Activated CD4-positive, alpha-beta T cell treated with anti-CD3 and anti-CD28 coated beads, Interleukin-2, amount 10 ng/mL, durations not matched to agents 24 days and 14 days (primary cell): ENCODE data around the gene CCDC6. TPM values are rescaled to one million over a fixed set of nuclear protein-coding genes. Genes with fewer than 3 reads are reported as not detected.

Experiments
- DNase-seq: peaks from one replicate; pipeline ENCODE4 v3.0.0; 2022
- H3K27ac Mint-ChIP-seq: one replicate; pipeline ENCODE4 v1.8.0; 2022; ENCODE audit warnings: mild to moderate bottlenecking, mixed read lengths
- H3K27me3 Mint-ChIP-seq: one replicate; pipeline ENCODE4 v1.8.0; 2022; ENCODE audit warnings: mixed read lengths
- H3K36me3 Mint-ChIP-seq: one replicate; pipeline ENCODE4 v1.8.0; 2022; ENCODE audit warnings: low read depth, mild to moderate bottlenecking, mixed read lengths
- H3K4me1 Mint-ChIP-seq: one replicate; pipeline ENCODE4 v1.8.0; 2021; ENCODE audit warnings: mixed read lengths
- H3K4me3 Mint-ChIP-seq: one replicate; pipeline ENCODE4 v1.8.0; 2022; ENCODE audit warnings: mild to moderate bottlenecking, moderate library complexity, mixed read lengths
- H3K9me3 Mint-ChIP-seq: one replicate; pipeline ENCODE4 v1.8.0; 2021; ENCODE audit warnings: mixed read lengths
- intact Hi-C: fragments of 100-400 bp; cut with micrococcal nuclease; formaldehyde crosslinking; loops from one replicate; pipeline ENCODE4 v1.15.1; 2023
- total RNA-seq: library from RNA; stranded (reverse); gene quantifications from 2 replicates; pipeline ENCODE4 v1.2.3, GENCODE V29; 2022

Gene CCDC6
- total RNA-seq, 1 donor from 2014 or later: 85.1 TPM

- no peak overlapping the region for H3K4me3 Mint-ChIP-seq
- H3K9me3 Mint-ChIP-seq: no peaks in the 10 kb centered on the region
- no peaks in the 10 kb centered on the region for H3K27me3 Mint-ChIP-seq
- peaks cover 44% of the 10 kb centered on the region for H3K36me3 Mint-ChIP-seq
- DNase-seq: no peak
- intact Hi-C loops: loop anchor here (10.0 kb wide), 1 partner anchor 333 kb away; no protein-coding TSS in a partner anchor
- H3K4me1 Mint-ChIP-seq: peaks cover 61% of the 10 kb centered on the region
- peak overlapping the region; percentile 6 for H3K27ac Mint-ChIP-seq
Measured at GRCh38 chr10:59901470-59901869, 4.9 kb downstream of the CCDC6 start.

GRCh38 chr10:59900048-59900727 is 6.2 kb downstream of the CCDC6 start:
- no peak overlapping the region for H3K4me3 Mint-ChIP-seq
- H3K36me3 Mint-ChIP-seq: peaks cover 41% of the 10 kb centered on the region
- peak overlapping the region; percentile 31 for H3K27ac Mint-ChIP-seq
- no peaks in the 10 kb centered on the region for H3K27me3 Mint-ChIP-seq
- intact Hi-C loops: loop anchor here (10.0 kb wide), 1 partner anchor 335 kb away; no protein-coding TSS in a partner anchor
- no peak for DNase-seq
- H3K4me1 Mint-ChIP-seq: peaks cover 59% of the 10 kb centered on the region
- H3K9me3 Mint-ChIP-seq: no peaks in the 10 kb centered on the region

DNA sequence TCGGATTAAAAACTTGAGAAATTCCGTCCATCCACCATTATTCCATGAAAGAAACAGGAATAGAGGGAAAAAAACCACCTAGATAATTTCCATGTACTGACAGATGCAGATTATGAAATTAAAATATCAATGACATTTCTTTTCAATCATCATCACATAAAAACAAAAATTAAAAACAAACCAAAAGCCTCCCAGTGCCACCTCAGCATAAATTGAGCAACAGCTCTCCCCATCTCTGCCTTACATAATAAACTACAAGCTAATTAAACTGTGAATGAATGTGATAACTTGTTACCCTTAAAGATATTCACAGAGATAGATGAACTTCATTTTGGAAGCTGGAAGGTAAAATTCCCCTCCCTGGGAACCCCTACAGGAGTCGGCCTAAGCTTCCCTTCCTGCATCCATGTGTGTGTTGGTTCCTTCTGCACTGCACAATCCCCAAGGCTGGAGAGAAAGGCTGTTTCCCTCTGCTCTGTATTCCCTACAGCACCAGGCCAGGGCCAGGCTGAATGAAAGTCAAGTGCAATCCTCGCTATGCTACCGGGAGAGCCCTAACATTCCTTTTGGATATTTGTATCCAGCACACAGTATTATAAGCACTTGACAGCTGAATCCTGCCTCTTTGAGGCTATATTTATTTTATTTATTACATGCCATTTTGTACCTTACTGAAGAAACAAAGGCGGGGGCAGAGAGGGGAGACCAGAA is 8.1 kb downstream of the CCDC6 start:
- no peaks in the 10 kb centered on the region for H3K9me3 Mint-ChIP-seq
- DNase-seq: no peak
- intact Hi-C loops: no loop called here
- peaks cover 48% of the 10 kb centered on the region for H3K4me1 Mint-ChIP-seq
- peaks cover 26% of the 10 kb centered on the region for H3K36me3 Mint-ChIP-seq
- no peaks in the 10 kb centered on the region for H3K27me3 Mint-ChIP-seq
- no peak overlapping the region for H3K4me3 Mint-ChIP-seq
- H3K27ac Mint-ChIP-seq: no peak overlapping the region

- intact Hi-C loops: no loop called here
- DNase-seq: no peak
- no peak overlapping the region for H3K4me3 Mint-ChIP-seq
- no peaks in the 10 kb centered on the region for H3K9me3 Mint-ChIP-seq
- peaks cover 12% of the 10 kb centered on the region for H3K36me3 Mint-ChIP-seq
- no peaks in the 10 kb centered on the region for H3K27me3 Mint-ChIP-seq
- H3K4me1 Mint-ChIP-seq: peaks cover 53% of the 10 kb centered on the region
- H3K27ac Mint-ChIP-seq: no peak overlapping the region
Measured at GRCh38 chr10:59896191-59896590, 10.2 kb downstream of the CCDC6 start.

- no peak overlapping the region for H3K27ac Mint-ChIP-seq
- no peak for DNase-seq
- H3K9me3 Mint-ChIP-seq: no peaks in the 10 kb centered on the region
- H3K4me3 Mint-ChIP-seq: no peak overlapping the region
- intact Hi-C loops: no loop called here
- H3K36me3 Mint-ChIP-seq: peaks cover 13% of the 10 kb centered on the region
- peaks cover 48% of the 10 kb centered on the region for H3K4me1 Mint-ChIP-seq
- no peaks in the 10 kb centered on the region for H3K27me3 Mint-ChIP-seq
Measured at GRCh38 chr10:59895629-59896116, 10.7 kb downstream of the CCDC6 start.

DNA sequence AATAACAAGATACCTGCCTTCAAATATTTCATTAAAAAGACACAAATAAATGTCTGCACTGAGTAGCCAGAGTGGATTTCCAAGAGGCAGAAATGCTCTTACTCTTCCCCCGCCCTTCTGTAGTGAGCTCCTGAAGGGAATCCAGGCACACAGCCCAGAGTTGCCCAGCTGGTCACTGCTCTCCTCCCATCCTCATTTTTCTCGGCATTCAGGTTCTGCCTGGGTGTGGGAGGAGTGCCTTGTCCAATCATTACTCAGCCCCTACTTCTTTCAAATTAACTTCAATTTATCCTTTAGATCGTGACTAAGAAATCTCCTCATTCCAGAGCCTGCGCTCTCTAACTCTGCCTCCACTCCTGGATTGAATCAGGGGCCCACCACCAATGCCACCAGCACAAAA is 12.2 kb downstream of the CCDC6 start:
- H3K27ac Mint-ChIP-seq: no peak overlapping the region
- intact Hi-C loops: no loop called here
- H3K4me3 Mint-ChIP-seq: no peak overlapping the region
- peaks cover 42% of the 10 kb centered on the region for H3K4me1 Mint-ChIP-seq
- H3K9me3 Mint-ChIP-seq: no peaks in the 10 kb centered on the region
- peaks cover 16% of the 10 kb centered on the region for H3K36me3 Mint-ChIP-seq
- no peaks in the 10 kb centered on the region for H3K27me3 Mint-ChIP-seq
- DNase-seq: no peak

DNA sequence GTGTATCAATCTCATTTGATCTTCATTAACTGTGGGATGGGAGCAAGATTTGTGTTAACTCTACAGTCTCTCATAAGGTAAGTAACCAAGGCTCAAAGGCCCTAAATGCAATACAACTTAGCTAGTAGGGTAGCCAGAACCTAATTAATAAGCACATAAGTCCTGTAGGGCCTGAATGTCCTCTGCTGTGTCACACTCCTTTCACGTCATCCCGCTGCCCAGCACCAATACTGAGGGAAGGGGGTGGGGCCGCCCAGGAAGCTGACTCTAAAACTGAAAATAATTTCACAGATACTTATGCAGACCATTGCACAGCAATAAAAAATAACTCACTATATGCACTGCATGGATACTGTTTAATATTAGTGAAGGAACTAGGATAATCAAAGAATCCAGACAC is 13.7 kb downstream of the CCDC6 start:
- intact Hi-C loops: no loop called here

DNA sequence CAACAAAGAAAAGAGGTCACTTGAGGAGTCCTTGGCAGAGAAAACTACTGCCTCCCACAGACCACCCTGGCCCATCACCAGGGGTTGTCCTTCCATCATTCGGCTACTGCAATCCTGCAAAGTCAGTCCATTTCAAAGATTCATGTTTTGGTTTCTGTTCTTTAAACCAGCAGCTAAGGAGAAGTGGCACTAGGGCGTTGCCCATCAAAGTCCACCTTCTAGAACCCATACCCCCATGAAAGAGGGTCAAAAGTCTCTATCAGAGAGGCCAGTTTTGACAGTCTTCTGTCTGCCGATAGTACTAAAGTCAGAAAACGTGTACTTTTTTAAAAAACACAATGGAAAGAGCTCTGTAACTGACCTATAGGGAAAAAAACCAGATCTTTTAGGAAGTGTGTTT is 14.4 kb downstream of the CCDC6 start:
- no peak for DNase-seq
- no peak overlapping the region for H3K27ac Mint-ChIP-seq
- intact Hi-C loops: no loop called here
- H3K9me3 Mint-ChIP-seq: no peaks in the 10 kb centered on the region
- no peaks in the 10 kb centered on the region for H3K27me3 Mint-ChIP-seq
- peaks cover 51% of the 10 kb centered on the region for H3K4me1 Mint-ChIP-seq
- peaks cover 22% of the 10 kb centered on the region for H3K36me3 Mint-ChIP-seq
- no peak overlapping the region for H3K4me3 Mint-ChIP-seq

More for the DNA sequence above, 13.7 kb downstream of the CCDC6 start:
- H3K36me3 Mint-ChIP-seq: peaks cover 22% of the 10 kb centered on the region
- no peak overlapping the region for H3K27ac Mint-ChIP-seq
- no peaks in the 10 kb centered on the region for H3K9me3 Mint-ChIP-seq
- no peak for DNase-seq
- peaks cover 46% of the 10 kb centered on the region for H3K4me1 Mint-ChIP-seq
- no peaks in the 10 kb centered on the region for H3K27me3 Mint-ChIP-seq
- H3K4me3 Mint-ChIP-seq: no peak overlapping the region

- H3K4me3 Mint-ChIP-seq: no peak overlapping the region
- peaks cover 57% of the 10 kb centered on the region for H3K4me1 Mint-ChIP-seq
- H3K27ac Mint-ChIP-seq: peak overlapping the region; percentile 19
- H3K9me3 Mint-ChIP-seq: no peaks in the 10 kb centered on the region
- peaks cover 24% of the 10 kb centered on the region for H3K36me3 Mint-ChIP-seq
- intact Hi-C loops: no loop called here
- DNase-seq: no peak
- no peaks in the 10 kb centered on the region for H3K27me3 Mint-ChIP-seq
Measured at GRCh38 chr10:59891349-59891748, 15.0 kb downstream of the CCDC6 start.

DNA sequence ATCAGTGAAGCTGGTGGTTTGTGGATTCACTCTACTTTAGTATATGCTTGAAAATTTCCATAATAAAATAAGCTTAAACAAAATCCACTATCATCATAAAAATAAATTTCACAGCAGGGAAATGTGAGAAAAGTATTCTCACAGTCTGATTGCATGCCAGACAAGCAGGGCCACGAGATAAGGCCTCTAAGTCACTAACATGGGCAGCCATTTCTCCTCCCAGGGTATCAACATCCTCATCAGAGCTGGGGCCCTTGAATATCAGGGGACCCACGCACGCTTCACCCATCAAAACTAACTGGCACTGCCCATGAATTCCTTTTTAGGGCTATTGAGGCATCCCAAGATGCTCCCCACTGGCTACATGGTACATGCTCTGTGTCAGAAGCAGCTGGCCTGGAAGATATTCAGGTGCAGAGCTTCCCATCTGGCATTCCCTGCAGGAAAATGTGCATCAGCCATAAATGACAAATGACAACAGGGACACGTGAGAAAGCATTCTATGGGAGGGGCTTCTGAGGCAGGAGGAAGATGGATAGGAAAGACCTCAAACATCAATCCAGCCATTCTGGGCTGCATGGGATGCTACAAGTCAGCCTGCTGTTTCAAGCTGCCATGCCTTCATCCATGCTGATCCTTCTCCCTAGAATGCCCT is 17.4 kb downstream of the CCDC6 start:
- Mint-ChIP-seq H3K27ac (peak overlapping the region; percentile 5), H3K4me1 (peaks cover 77% of the 10 kb centered on the region), H3K27me3 (no peaks in the 10 kb centered on the region), H3K9me3 (no peaks in the 10 kb centered on the region), H3K36me3 (peaks cover 36% of the 10 kb centered on the region), H3K4me3 (no peak overlapping the region)
- DNase-seq: no peak
- intact Hi-C loops: no loop called here

DNA sequence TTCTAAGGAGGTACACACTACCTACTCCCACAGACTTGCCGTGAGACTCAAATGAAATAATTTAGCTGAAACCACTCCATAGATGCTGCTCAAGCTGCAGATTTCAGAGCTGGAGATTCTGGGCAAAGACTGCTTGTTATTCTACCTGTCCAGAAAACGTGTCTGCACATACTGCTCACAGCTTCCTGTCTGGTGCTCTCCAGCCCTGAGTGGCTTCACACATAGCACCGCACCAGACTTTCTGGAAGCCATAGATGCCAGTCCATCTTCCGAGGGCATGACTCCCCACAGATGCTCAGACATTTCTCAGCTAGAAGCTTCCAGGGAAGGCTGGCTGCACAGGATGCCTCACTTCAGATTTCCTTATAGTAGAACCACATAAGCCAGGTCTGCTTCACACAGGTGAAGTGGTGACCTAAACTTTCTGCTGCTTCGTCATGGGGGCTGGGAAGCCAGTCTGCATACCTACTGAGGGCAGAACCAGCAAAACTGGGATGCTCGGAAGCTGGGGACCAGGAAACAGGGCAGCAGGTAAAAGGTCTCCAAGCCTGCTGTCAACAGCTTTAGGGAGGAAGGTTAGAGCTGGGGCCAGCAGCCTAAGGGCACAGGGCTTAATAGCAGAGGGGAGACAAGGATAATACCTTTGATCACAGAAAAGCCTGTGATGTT is 18.2 kb downstream of the CCDC6 start:
- H3K4me1 Mint-ChIP-seq: peaks cover 80% of the 10 kb centered on the region
- H3K36me3 Mint-ChIP-seq: peaks cover 36% of the 10 kb centered on the region
- H3K9me3 Mint-ChIP-seq: no peaks in the 10 kb centered on the region
- intact Hi-C loops: loop anchor here (1.0 kb wide), 2 partner anchors 9 to 17 kb away; no protein-coding TSS in a partner anchor
- DNase-seq: no peak
- peak overlapping the region; percentile 70 for H3K27ac Mint-ChIP-seq
- no peaks in the 10 kb centered on the region for H3K27me3 Mint-ChIP-seq
- peak overlapping the region; percentile 51 for H3K4me3 Mint-ChIP-seq

GRCh38 chr10:59887006-59887405 is 19.4 kb downstream of the CCDC6 start:
- intact Hi-C loops: loop anchor here (1.0 kb wide), 2 partner anchors 8 to 18 kb away; no protein-coding TSS in a partner anchor
- Mint-ChIP-seq H3K27ac (peak overlapping the region; percentile 90), H3K4me3 (peak overlapping the region; percentile 69), H3K9me3 (no peaks in the 10 kb centered on the region), H3K27me3 (no peaks in the 10 kb centered on the region), H3K36me3 (peaks cover 36% of the 10 kb centered on the region), H3K4me1 (peaks cover 73% of the 10 kb centered on the region)
- peak; percentile 69 for DNase-seq

GRCh38 chr10:59885430-59886134 is 20.8 kb downstream of the CCDC6 start:
- intact Hi-C loops: no loop called here
- H3K4me1 Mint-ChIP-seq: peaks cover 77% of the 10 kb centered on the region
- no peaks in the 10 kb centered on the region for H3K27me3 Mint-ChIP-seq
- no peaks in the 10 kb centered on the region for H3K9me3 Mint-ChIP-seq
- H3K27ac Mint-ChIP-seq: peak overlapping the region; percentile 90
- H3K4me3 Mint-ChIP-seq: peak overlapping the region; percentile 69
- DNase-seq: no peak
- peaks cover 39% of the 10 kb centered on the region for H3K36me3 Mint-ChIP-seq
